ENCODE measurements around the gene RIMBP2.

DNA sequence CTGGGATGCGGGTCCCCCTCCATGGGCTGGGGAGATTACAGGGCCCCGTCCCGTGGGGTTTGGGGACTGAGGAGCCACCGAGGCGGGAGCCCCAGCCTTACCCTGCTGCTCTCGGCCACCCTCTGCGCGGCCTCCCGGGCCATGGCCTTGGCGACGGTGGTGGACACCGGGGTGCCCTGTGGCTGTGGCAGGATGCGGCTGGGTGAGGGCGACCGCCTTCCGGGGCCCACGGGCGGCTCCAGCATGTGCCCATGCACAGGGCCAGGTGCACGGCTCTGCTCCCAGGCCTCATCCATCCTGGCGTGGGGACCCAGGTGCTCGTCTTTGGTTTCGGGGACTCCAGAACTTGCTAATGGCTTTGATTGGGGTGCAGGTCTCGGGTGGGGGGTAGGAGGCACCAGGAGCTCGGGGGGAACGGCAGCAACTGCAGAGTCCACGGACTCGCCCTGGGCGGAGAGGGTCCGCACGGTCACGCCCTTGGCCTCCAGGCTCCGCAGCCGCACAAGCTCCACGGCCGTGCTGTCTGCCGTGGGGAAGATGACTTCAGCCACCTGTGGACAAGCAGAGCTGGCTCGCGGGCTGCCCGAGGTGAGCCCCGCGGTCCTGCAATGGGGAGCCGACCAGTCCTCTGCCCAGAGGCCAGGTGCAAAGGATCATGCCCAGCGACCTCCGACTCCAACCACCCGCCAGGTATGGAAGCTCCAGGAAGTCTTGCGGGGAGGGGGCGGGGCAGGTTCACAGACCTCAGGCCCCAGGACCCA is 279.2 kb downstream of the RIMBP2 start:
- TF ChIP-seq CTCF (IDR thresholded peaks at IDR 0.05) (no peak), POLR2A (IDR thresholded peaks at IDR 0.05) (no peak)

Measured in uterus (tissue), 2 donors.